PC-3 (cell line): Measurements from ENCODE around the gene SNF8.

ENCODE experiments used
- CTCF ChIP-seq: fragments of 300-600 bp; sonication (generic); conservative IDR thresholded peaks from 2 replicates; pipeline ENCODE4 v1.5.1; 2017; ENCODE audit warnings: antibody characterized with exemption, low read depth, mild to moderate bottlenecking, low read length
- EZH2 ChIP-seq: fragments of 300-600 bp; sonication (generic); IDR thresholded peaks from one replicate; pipeline ENCODE4 v1.6.1; 2017; ENCODE audit warnings: antibody characterized with exemption, mild to moderate bottlenecking, low read length; ENCODE audit not compliant: unreplicated experiment

GRCh38 chr17:48981927-48982539 is 37.4 kb upstream of the SNF8 start:
- TF ChIP-seq CTCF (no peak), EZH2 (no peak)
